Thoracic aorta (tissue), 2 donors: ENCODE measurements around the gene ASXL2. TPM values are rescaled to one million over a fixed set of nuclear protein-coding genes. Genes with fewer than 3 reads are reported as not detected.

Experiments
- ATAC-seq: fragments of 150-250 bp; one replicate; pipeline ENCODE4 v1.8.0; 2017; ENCODE audit warnings: low read depth; ENCODE audit not compliant: insufficient number of reproducible peaks, low FRiP score
- DNase-seq: peaks from one replicate; pipeline ENCODE4 v3.0.0-alpha.2; 2020; ENCODE audit warnings: low spot score
- H3K27ac ChIP-seq, 2 donors: fragments of 200-600 bp; sonication (generic); 1 replicate in 1 of 2; 2 replicates in 1 of 2; pipeline ENCODE4 v1.5.1; 2016; ENCODE audit warnings: mild to moderate bottlenecking in 2 of 2, moderate library complexity in 2 of 2
- H3K27me3 ChIP-seq: fragments of 200-600 bp; sonication (generic); replicated peaks from 2 replicates; pipeline ENCODE4 v1.6.0; 2016; ENCODE audit warnings: mild to moderate bottlenecking; ENCODE audit not compliant: insufficient read depth
- H3K36me3 ChIP-seq: fragments of 200-600 bp; sonication (generic); one replicate; pipeline ENCODE4 v1.5.1; 2016
- H3K4me1 ChIP-seq, 2 donors: fragments of 200-600 bp; sonication (generic); 1 replicate in 1 of 2; 2 replicates in 1 of 2; pipeline versions ENCODE4 v1.5.1 to v1.6.0; 2016; ENCODE audit warnings: low read depth in 2 of 2, mild to moderate bottlenecking in 1 of 2; ENCODE audit not compliant: control insufficient read depth in 1 of 2
- H3K4me3 ChIP-seq: fragments of 200-600 bp; sonication (generic); 2 replicates; pipeline ENCODE4 v1.5.1; 2016; ENCODE audit warnings: mild to moderate bottlenecking
- H3K9me3 ChIP-seq: fragments of 200-600 bp; sonication (generic); 2 replicates; pipeline ENCODE4 v1.5.1; 2016
- CTCF ChIP-seq: fragments of 200-600 bp; sonication (generic); IDR thresholded peaks from one replicate; pipeline ENCODE4 v1.5.1; 2019; ENCODE audit warnings: antibody characterized with exemption
- total RNA-seq, 2 donors: library from RNA; depleted of rRNA; stranded (reverse); fragments of >200 nt; gene quantifications; one replicate each; pipeline versions ENCODE4 v1.1.0 to v1.2.3, GENCODE V29; 2016

ASXL2 gene
- 10 to 100 TPM; 14.5 to 15.6 TPM for total RNA-seq

GRCh38 chr2:25878361-25879132 lies at the start of gene ASXL2:
TSS of gene ASXL2 (minus strand) at chr2:25878487. CDS start at chr2:25878222, 265 bp downstream.
- peak; percentile 80 for DNase-seq
- H3K27me3 ChIP-seq = no peaks in the 10 kb centered on the region

GRCh38 chr2:25926984-25927756 lies 48.9 kb upstream of the ASXL2 start:
- DNase-seq (no peak), ATAC-seq (no peak)
- no peaks in the 10 kb centered on the region for H3K9me3 ChIP-seq
- H3K4me1 ChIP-seq = no peaks in the 10 kb centered on the region
- no peak for TF ChIP-seq CTCF
- peaks cover 19% of the 10 kb centered on the region for H3K36me3 ChIP-seq
- H3K27me3 ChIP-seq = no peaks in the 10 kb centered on the region
- H3K4me3 ChIP-seq = no peak overlapping the region
- no peak overlapping the region for H3K27ac ChIP-seq

More at GRCh38 chr2:25878361-25879132, at the start of gene ASXL2:
- peak; percentile 91 for ATAC-seq
- Histone ChIP-seq H3K9me3 (no peaks in the 10 kb centered on the region), H3K4me1 (peaks cover 8 to 19% of the 10 kb centered on the region in 2 donors), H3K4me3 (peak within 1 kb of the TSS; percentile 98), H3K27ac (peak within 1 kb of the TSS; percentile 79 to 82), H3K36me3 (no peaks in the 10 kb centered on the region)
- TF ChIP-seq CTCF = no peak

GRCh38 chr2:25922501-25922900 lies 44.2 kb upstream of the ASXL2 start:
- no peak for ATAC-seq
- DNase-seq = no peak
- Histone ChIP-seq H3K4me3 (no peak overlapping the region), H3K27ac (no peak overlapping the region), H3K36me3 (peaks cover 5% of the 10 kb centered on the region), H3K4me1 (no peaks in the 10 kb centered on the region), H3K27me3 (no peaks in the 10 kb centered on the region), H3K9me3 (no peaks in the 10 kb centered on the region)
- no peak for TF ChIP-seq CTCF

GRCh38 chr2:25920786-25921415 lies 42.6 kb upstream of the ASXL2 start:
- Histone ChIP-seq H3K27ac (no peak overlapping the region), H3K4me1 (no peaks in the 10 kb centered on the region), H3K36me3 (no peaks in the 10 kb centered on the region), H3K9me3 (no peaks in the 10 kb centered on the region), H3K4me3 (no peak overlapping the region), H3K27me3 (no peaks in the 10 kb centered on the region)
- TF ChIP-seq CTCF = no peak
- DNase-seq (no peak), ATAC-seq (no peak)

GRCh38 chr2:25920336-25920735 lies 42.0 kb upstream of the ASXL2 start:
- Histone ChIP-seq H3K4me3 (no peak overlapping the region), H3K4me1 (no peaks in the 10 kb centered on the region), H3K27ac (no peak overlapping the region), H3K27me3 (no peaks in the 10 kb centered on the region), H3K36me3 (no peaks in the 10 kb centered on the region), H3K9me3 (no peaks in the 10 kb centered on the region)
- no peak for ATAC-seq
- DNase-seq = no peak
- no peak for TF ChIP-seq CTCF
